Endothelial cell of umbilical vein (primary cell): ENCODE measurements around the gene CHMP5. TPM values are rescaled to one million over a fixed set of nuclear protein-coding genes. Genes with fewer than 3 reads are reported as not detected.

Experiments
- BruUV-seq: library from RNA; stranded (reverse); fragments of 400-500 nt; replicated peaks from 2 replicates; lab custom pipeline; 2021; lab: Mats Ljungman, UMichigan
- CTCF ChIA-PET: fragments of 300-600, 350-600 bp; sonication (Branson Sonifier 250); formaldehyde crosslinking; loops from one replicate; lab custom pipeline; 2021; ENCODE audit warnings: antibody characterized with exemption, inconsistent platforms; lab: Charles Lee
- POLR2A ChIA-PET: fragments of 300-600, 350-600 bp; sonication (Branson Sonifier 250); formaldehyde crosslinking; loops from one replicate; lab custom pipeline; 2021; ENCODE audit warnings: antibody characterized with exemption, inconsistent platforms; lab: Charles Lee
- DNase-seq: peaks from one replicate; pipeline ENCODE4 v3.0.0-alpha.2; 2011; ENCODE audit warnings: low read depth, low spot score
- FAIRE-seq: peaks from 2 replicates; lab custom pipeline; 2011; peaks lifted over from hg19 to GRCh38; lab: Jason Lieb, UNC
- H2AFZ ChIP-seq: 2 replicates; pipeline ENCODE4 v1.6.0; 2012; ENCODE audit warnings: low read depth, low read length, control low read depth, inconsistent platforms
- H3K27ac ChIP-seq: 2 replicates; pipeline ENCODE4 v1.5.1; 2011; ENCODE audit warnings: low read depth, mild to moderate bottlenecking, control low read depth, low read length, moderate library complexity; ENCODE audit not compliant: insufficient read depth
- H3K27me3 ChIP-seq, 2 experiments: 2 replicates each; pipeline versions ENCODE4 v1.6.0 to v1.6.1; 2011; ENCODE audit warnings: low read length in 2 of 2, mixed read lengths in 1 of 2; ENCODE audit not compliant: control insufficient read depth in 2 of 2, insufficient read depth in 2 of 2
- H3K36me3 ChIP-seq, 2 experiments: 2 replicates in 1 of 2; 3 replicates in 1 of 2; pipeline ENCODE4 v1.5.1; 2011; ENCODE audit warnings: low read length in 2 of 2, mild to moderate bottlenecking in 1 of 2, moderate library complexity in 1 of 2; ENCODE audit not compliant: control insufficient read depth in 2 of 2, insufficient read depth in 2 of 2; ENCODE audit errors: extremely low read depth in 1 of 2
- H3K4me1 ChIP-seq: 3 replicates; pipeline ENCODE4 v1.5.1; 2011; ENCODE audit warnings: mild to moderate bottlenecking, low read length; ENCODE audit not compliant: control insufficient read depth, insufficient read depth; ENCODE audit errors: extremely low read depth
- H3K4me2 ChIP-seq: 2 replicates; pipeline ENCODE4 v1.6.1; 2011; ENCODE audit warnings: low read length, control low read depth, mixed read lengths; ENCODE audit not compliant: insufficient read depth
- H3K4me3 ChIP-seq, 3 experiments: fragments of 200-600 bp in 1 of 3; sonication (generic), shearing (Covaris generic) in 1 of 3; replicated peaks in 1 of 3; 2 replicates each; pipeline ENCODE4 v1.5.1; 2011 to 2016; ENCODE audit warnings: control low read depth in 3 of 3, low read length in 3 of 3, mild to moderate bottlenecking in 2 of 3, inconsistent platforms in 1 of 3, low read depth in 1 of 3, moderate library complexity in 1 of 3; ENCODE audit not compliant: insufficient read depth in 1 of 3
- H3K79me2 ChIP-seq: 2 replicates; pipeline ENCODE4 v1.6.0; 2012; ENCODE audit warnings: low read length, inconsistent platforms; ENCODE audit not compliant: control insufficient read depth, insufficient read depth
- H3K9ac ChIP-seq: replicated peaks from 2 replicates; pipeline ENCODE3; 2011; ENCODE audit warnings: low read length, control low read depth; ENCODE audit not compliant: insufficient read depth; ENCODE audit errors: extremely low read depth
- H3K9me1 ChIP-seq: replicated peaks from 3 replicates; pipeline ENCODE4 v1.6.0; 2011; ENCODE audit warnings: mild to moderate bottlenecking, low read length; ENCODE audit not compliant: control insufficient read depth, insufficient read depth; ENCODE audit errors: extremely low read depth
- H3K9me3 ChIP-seq: replicated peaks from 2 replicates; pipeline ENCODE4 v1.5.1; 2012; ENCODE audit warnings: low read length, inconsistent platforms; ENCODE audit not compliant: control insufficient read depth, insufficient read depth
- H4K20me1 ChIP-seq: replicated peaks from 2 replicates; pipeline ENCODE3; 2011; ENCODE audit warnings: mild to moderate bottlenecking, low read length; ENCODE audit not compliant: control insufficient read depth, insufficient read depth; ENCODE audit errors: extremely low read depth
- EZH2 ChIP-seq: IDR thresholded peaks from 2 replicates; pipeline ENCODE4 v1.6.1; 2012; ENCODE audit warnings: borderline replicate concordance, low read depth, mild to moderate bottlenecking, moderate library complexity, low read length, inconsistent platforms; ENCODE audit not compliant: severe bottlenecking
- FOS ChIP-seq: IDR thresholded peaks from 2 replicates; pipeline ENCODE4 v1.6.1; 2011; ENCODE audit warnings: mild to moderate bottlenecking, low read length, moderate library complexity, borderline replicate concordance; ENCODE audit not compliant: insufficient read depth
- GATA2 ChIP-seq: IDR thresholded peaks from 2 replicates; pipeline ENCODE4 v1.7.0; 2011; ENCODE audit warnings: low read depth, mild to moderate bottlenecking, moderate library complexity, mixed read lengths, low read length; ENCODE audit not compliant: insufficient read length, insufficient read depth
- JUN ChIP-seq: IDR thresholded peaks from 2 replicates; pipeline ENCODE4 v1.6.1; 2011; ENCODE audit warnings: borderline replicate concordance, low read depth; ENCODE audit not compliant: insufficient read length, insufficient read depth
- MYC ChIP-seq: IDR thresholded peaks from one replicate; pipeline ENCODE4 v1.6.1; 2011; ENCODE audit warnings: mild to moderate bottlenecking, low read depth, low read length
- POLR2A ChIP-seq: IDR thresholded peaks from 2 replicates; pipeline ENCODE4 v1.6.1; 2012; ENCODE audit warnings: low read depth, mild to moderate bottlenecking, control low read depth, low read length
- POLR2AphosphoS5 ChIP-seq: IDR thresholded peaks from 2 replicates; pipeline ENCODE4 v1.6.1; 2012; ENCODE audit warnings: low read depth, mild to moderate bottlenecking, control low read depth, low read length, moderate library complexity; ENCODE audit not compliant: insufficient read depth
- dilution Hi-C: fragments of 300-500 bp; cut with MboI; formaldehyde crosslinking; loops from one replicate; pipeline ENCODE4 v1.15.0; 2019; ENCODE audit warnings: low sequenced_read_pairs; ENCODE audit not compliant: extremely low pct_ligation_motif_present
- intact Hi-C: fragments of 100-400 bp; cut with micrococcal nuclease; formaldehyde crosslinking; loops from one replicate; pipeline ENCODE4 v1.10.0; 2022
- polyA plus RNA-seq, 4 experiments: library from polyadenylated mRNA; depleted of rRNA in 3 of 4; stranded (reverse) in 3 of 4; unstranded in 1 of 4; fragments of >200 nt; gene quantifications; 2 replicates each; pipeline versions ENCODE4 v1.2.1 to v1.2.3, GENCODE V29; 2011 to 2012; ENCODE audit warnings: missing spikeins in 1 of 4
- total RNA-seq: library from RNA; stranded (reverse); gene quantifications from 2 replicates; pipeline ENCODE4 v1.2.3, GENCODE V29; 2021
- TF ChIP-seq, protein P1 (sequence below), 2 donors: IDR thresholded peaks; 1 replicate in 1 of 2; 2 replicates in 1 of 2; pipeline ENCODE4 v1.5.1; 2011; ENCODE audit warnings: low read length in 2 of 2, mild to moderate bottlenecking in 2 of 2, moderate library complexity in 2 of 2, control low read depth in 1 of 2, inconsistent platforms in 1 of 2, low read depth in 1 of 2; ENCODE audit not compliant: insufficient read depth in 1 of 2; ENCODE audit errors: extremely low read depth in 1 of 2
- TF ChIP-seq, protein P2 (sequence below): IDR thresholded peaks from 2 replicates; pipeline ENCODE4 v1.6.1; 2011; ENCODE audit not compliant: insufficient read depth, insufficient read length

CHMP5 gene
- total and polyA plus RNA-seq, 2 donors (not counting 3 experiments of a cell fraction or from before 2014, with no cell fraction given) = 33.2 to 55.8 TPM

- H2AFZ ChIP-seq = no peak overlapping the region
- H3K36me3 ChIP-seq = no peaks in the 10 kb centered on the region
- H4K20me1 ChIP-seq = no peaks in the 10 kb centered on the region
- H3K9ac ChIP-seq = no peak overlapping the region
- no peak for TF ChIP-seq MYC
- TF ChIP-seq POLR2A = no peak
- no peak for TF ChIP-seq GATA2
- TF ChIP-seq EZH2 = no peak
- TF ChIP-seq, protein P1, sequence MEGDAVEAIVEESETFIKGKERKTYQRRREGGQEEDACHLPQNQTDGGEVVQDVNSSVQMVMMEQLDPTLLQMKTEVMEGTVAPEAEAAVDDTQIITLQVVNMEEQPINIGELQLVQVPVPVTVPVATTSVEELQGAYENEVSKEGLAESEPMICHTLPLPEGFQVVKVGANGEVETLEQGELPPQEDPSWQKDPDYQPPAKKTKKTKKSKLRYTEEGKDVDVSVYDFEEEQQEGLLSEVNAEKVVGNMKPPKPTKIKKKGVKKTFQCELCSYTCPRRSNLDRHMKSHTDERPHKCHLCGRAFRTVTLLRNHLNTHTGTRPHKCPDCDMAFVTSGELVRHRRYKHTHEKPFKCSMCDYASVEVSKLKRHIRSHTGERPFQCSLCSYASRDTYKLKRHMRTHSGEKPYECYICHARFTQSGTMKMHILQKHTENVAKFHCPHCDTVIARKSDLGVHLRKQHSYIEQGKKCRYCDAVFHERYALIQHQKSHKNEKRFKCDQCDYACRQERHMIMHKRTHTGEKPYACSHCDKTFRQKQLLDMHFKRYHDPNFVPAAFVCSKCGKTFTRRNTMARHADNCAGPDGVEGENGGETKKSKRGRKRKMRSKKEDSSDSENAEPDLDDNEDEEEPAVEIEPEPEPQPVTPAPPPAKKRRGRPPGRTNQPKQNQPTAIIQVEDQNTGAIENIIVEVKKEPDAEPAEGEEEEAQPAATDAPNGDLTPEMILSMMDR (IDR thresholded peaks at IDR 0.05; ENCODE audit: extremely low read depth in 1 of 2, insufficient read depth in 1 of 2, low read depth in 1 of 2, low read length in 2 of 2) = no peak
- no peak for TF ChIP-seq JUN
- TF ChIP-seq POLR2AphosphoS5 = no peak
- TF ChIP-seq, protein P2, sequence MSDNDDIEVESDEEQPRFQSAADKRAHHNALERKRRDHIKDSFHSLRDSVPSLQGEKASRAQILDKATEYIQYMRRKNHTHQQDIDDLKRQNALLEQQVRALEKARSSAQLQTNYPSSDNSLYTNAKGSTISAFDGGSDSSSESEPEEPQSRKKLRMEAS = no peak
- TF ChIP-seq FOS = no peak
- no peaks in the 10 kb centered on the region for H3K9me3 ChIP-seq
- no TSS peak for BruUV-seq
- FAIRE-seq (no peak), DNase-seq (peak; percentile 56)
- CTCF ChIA-PET = interaction anchor here (1.2 to 1.7 kb wide), 3 partner anchors 8 to 67 kb away, joined by 3 to 5 read pairs (median 3); partner anchors contain the start of gene B4GALT1
- no peak overlapping the region for H3K4me3 ChIP-seq
- dilution Hi-C loops (no loop called here), intact Hi-C loops (no loop called here)
- H3K9me1 ChIP-seq = no peaks in the 10 kb centered on the region
- peaks cover 0 to 16% of the 10 kb centered on the region in 2 experiments for H3K27me3 ChIP-seq
- H3K27ac ChIP-seq = no peak overlapping the region
- no peaks in the 10 kb centered on the region for H3K4me1 ChIP-seq
- H3K4me2 ChIP-seq = no peak overlapping the region
- H3K79me2 ChIP-seq = no peaks in the 10 kb centered on the region
- POLR2A ChIA-PET = interaction anchor here (0.6 kb wide), 1 partner anchor 20 kb away, joined by 8 read pairs; no protein-coding TSS in a partner anchor
These were observed 31.1 kb upstream of the CHMP5 start for GRCh38 chr9:33233626-33234342.
